ENCODE data around the gene PPAN.
A peak's percentile ranks its signal among the peaks of the same experiment; 100 is the strongest.

The PPAN gene

GRCh38 chr19:10069046-10069445 is 37.1 kb upstream of the PPAN start:
- H3K79me2 ChIP-seq (ENCODE audit: insufficient read depth, low read length): no peaks in the 10 kb centered on the region
- H3K36me3 ChIP-seq (ENCODE audit: insufficient read depth, low read length): no peaks in the 10 kb centered on the region
- H3K9ac ChIP-seq (ENCODE audit: low read length): no peak overlapping the region
- no peaks in the 10 kb centered on the region for H3K9me3 ChIP-seq (ENCODE audit: low read length)
- H3K4me1 ChIP-seq (ENCODE audit: insufficient read depth, low read length, severe bottlenecking): no peaks in the 10 kb centered on the region
- no peaks in the 10 kb centered on the region for H3F3A ChIP-seq (ENCODE audit: insufficient read depth, low read length)
- H2AFZ ChIP-seq (ENCODE audit: low read length): no peak overlapping the region
- TF ChIP-seq EZH2 (IDR thresholded peaks at IDR 0.05; ENCODE audit: borderline replicate concordance, low read length): no peak
- TF ChIP-seq CTCF (IDR thresholded peaks at IDR 0.05; ENCODE audit: low read length): no peak
- H3K4me3 ChIP-seq (ENCODE audit: low read depth, low read length, poor library complexity, severe bottlenecking): no peak overlapping the region
- H3K9me2 ChIP-seq (ENCODE audit: low read depth, low read length): no peaks in the 10 kb centered on the region
- no peaks in the 10 kb centered on the region for H4K20me1 ChIP-seq (ENCODE audit: insufficient read depth, low read length)
- no peak overlapping the region for H3K4me2 ChIP-seq (ENCODE audit: low read length)
- H3K27ac ChIP-seq (ENCODE audit: low read depth, low read length, poor library complexity, severe bottlenecking): no peak overlapping the region
- H3K27me3 ChIP-seq (ENCODE audit: insufficient read depth, low read length): no peaks in the 10 kb centered on the region; the same call in 1 of the 2 replicates

GRCh38 chr19:10070730-10071446 is 35.3 kb upstream of the PPAN start:
- H3K79me2 ChIP-seq (ENCODE audit: insufficient read depth, low read length): no peaks in the 10 kb centered on the region

GRCh38 chr19:10074153-10074552 is 32.0 kb upstream of the PPAN start:
- Histone ChIP-seq H3F3A (ENCODE audit: insufficient read depth, low read length) (no peaks in the 10 kb centered on the region), H3K9me3 (ENCODE audit: low read length) (no peaks in the 10 kb centered on the region), H3K79me2 (ENCODE audit: insufficient read depth, low read length) (no peaks in the 10 kb centered on the region), H3K27ac (ENCODE audit: low read depth, low read length, poor library complexity, severe bottlenecking) (no peak overlapping the region), H3K36me3 (ENCODE audit: insufficient read depth, low read length) (no peaks in the 10 kb centered on the region), H3K4me3 (ENCODE audit: low read depth, low read length, poor library complexity, severe bottlenecking) (no peak overlapping the region), H3K4me2 (ENCODE audit: low read length) (no peak overlapping the region), H3K9ac (ENCODE audit: low read length) (no peak overlapping the region), H3K4me1 (ENCODE audit: insufficient read depth, low read length, severe bottlenecking) (no peaks in the 10 kb centered on the region), H3K9me2 (ENCODE audit: low read depth, low read length) (no peaks in the 10 kb centered on the region), H4K20me1 (ENCODE audit: insufficient read depth, low read length) (no peaks in the 10 kb centered on the region), H3K27me3 (ENCODE audit: insufficient read depth, low read length) (0 out of 2 replicates have a peak, but pooled peaks cover 3% of the 10 kb centered on the region), H2AFZ (ENCODE audit: low read length) (no peak overlapping the region)
- TF ChIP-seq CTCF (IDR thresholded peaks at IDR 0.05; ENCODE audit: low read length): peak; percentile 90
- TF ChIP-seq EZH2 (IDR thresholded peaks at IDR 0.05; ENCODE audit: borderline replicate concordance, low read length): no peak

More at GRCh38 chr19:10070730-10071446, 35.3 kb upstream of the PPAN start:
- no peaks in the 10 kb centered on the region for H3F3A ChIP-seq (ENCODE audit: insufficient read depth, low read length)
- no peak overlapping the region for H3K4me3 ChIP-seq (ENCODE audit: low read depth, low read length, poor library complexity, severe bottlenecking)
- H3K4me1 ChIP-seq (ENCODE audit: insufficient read depth, low read length, severe bottlenecking): no peaks in the 10 kb centered on the region
- H3K4me2 ChIP-seq (ENCODE audit: low read length): no peak overlapping the region
- no peaks in the 10 kb centered on the region for H4K20me1 ChIP-seq (ENCODE audit: insufficient read depth, low read length)
- H3K9me3 ChIP-seq (ENCODE audit: low read length): no peaks in the 10 kb centered on the region
- no peaks in the 10 kb centered on the region for H3K36me3 ChIP-seq (ENCODE audit: insufficient read depth, low read length)
- TF ChIP-seq CTCF (IDR thresholded peaks at IDR 0.05; ENCODE audit: low read length) (no peak), EZH2 (IDR thresholded peaks at IDR 0.05; ENCODE audit: borderline replicate concordance, low read length) (no peak)
- H3K27ac ChIP-seq (ENCODE audit: low read depth, low read length, poor library complexity, severe bottlenecking): no peak overlapping the region
- H3K9ac ChIP-seq (ENCODE audit: low read length): no peak overlapping the region
- no peaks in the 10 kb centered on the region; the same call in 1 of the 2 replicates for H3K27me3 ChIP-seq (ENCODE audit: insufficient read depth, low read length)
- no peak overlapping the region for H2AFZ ChIP-seq (ENCODE audit: low read length)
- H3K9me2 ChIP-seq (ENCODE audit: low read depth, low read length): no peaks in the 10 kb centered on the region

All from OCI-LY1 (cell line).